Stimulated activated naive CD8-positive, alpha-beta T cell treated with anti-CD3 and anti-CD28 coated beads, Interleukin-15, Interleukin-2, amounts not matched to agents 100 ng/mL and 50 ng/mL, for 24 hours (primary cell): Measurements from ENCODE around the gene P2RX1.
"Not testable (repeated sequence)": the region's sequence is repeated elsewhere in the genome, so short reads cannot be mapped to it uniquely, and the experiment has no call there.

ENCODE experiments used
- H3K27ac Mint-ChIP-seq: one replicate; pipeline ENCODE4 v1.8.0; 2021; ENCODE audit warnings: mild to moderate bottlenecking, mixed read lengths
- H3K27me3 Mint-ChIP-seq: one replicate; pipeline ENCODE4 v1.8.0; 2021; ENCODE audit warnings: mixed read lengths
- H3K36me3 Mint-ChIP-seq: one replicate; pipeline ENCODE4 v1.8.0; 2021; ENCODE audit warnings: low read depth, mixed read lengths
- H3K4me1 Mint-ChIP-seq: one replicate; pipeline ENCODE4 v1.8.0; 2021; ENCODE audit warnings: low read depth, mixed read lengths
- H3K4me3 Mint-ChIP-seq: one replicate; pipeline ENCODE4 v1.8.0; 2021; ENCODE audit warnings: mild to moderate bottlenecking, mixed read lengths
- H3K9me3 Mint-ChIP-seq: one replicate; pipeline ENCODE4 v1.8.0; 2021; ENCODE audit warnings: mixed read lengths

The P2RX1 gene

DNA sequence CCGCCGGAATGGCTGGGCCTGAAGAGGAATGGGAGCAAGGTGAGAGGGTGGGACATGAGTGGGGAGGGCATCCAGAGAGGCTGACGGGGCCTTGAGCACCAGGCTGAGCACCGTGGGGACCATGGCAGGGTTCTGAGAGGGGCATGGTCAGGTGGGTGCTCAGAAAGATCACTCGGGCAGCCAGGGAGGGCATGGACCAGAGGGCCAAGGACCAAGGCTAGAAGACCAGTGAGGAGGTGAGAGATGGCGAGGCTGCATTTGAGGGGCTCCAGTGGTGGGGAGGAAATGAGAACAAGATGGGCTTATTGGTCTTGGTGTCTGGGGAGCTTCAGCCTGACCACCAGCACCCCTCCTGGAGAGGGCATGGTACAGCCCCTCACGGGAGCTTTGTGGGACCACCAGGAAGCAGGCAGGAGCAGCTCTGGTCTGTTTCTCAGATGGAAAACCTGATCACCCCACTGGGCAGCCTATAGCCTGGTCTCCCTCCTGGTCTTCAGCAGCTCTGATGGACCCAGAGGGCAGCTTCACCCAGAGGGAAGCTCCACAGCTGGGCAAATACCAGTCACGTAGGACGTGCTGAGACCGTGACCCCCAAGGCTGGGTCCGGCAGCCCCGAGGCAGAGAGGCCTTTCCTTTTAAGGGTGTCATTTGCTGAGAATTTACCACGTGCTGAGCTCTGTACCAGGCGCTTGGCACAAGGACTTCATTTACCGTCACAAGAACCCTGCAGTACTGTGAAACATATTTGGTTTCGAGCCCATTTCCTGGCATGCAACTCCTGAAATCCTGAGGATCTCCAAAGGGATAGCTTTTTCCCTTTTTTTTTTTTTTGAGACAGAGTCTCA, 58.8 kb downstream of the P2RX1 start:
- H3K27me3 Mint-ChIP-seq, result peaks cover 3% of the 10 kb centered on the region
- H3K27ac Mint-ChIP-seq, result no peak overlapping the region
- no peaks in the 10 kb centered on the region for H3K4me1 Mint-ChIP-seq
- no peak overlapping the region for H3K4me3 Mint-ChIP-seq
- H3K36me3 Mint-ChIP-seq, result no peaks in the 10 kb centered on the region
- H3K9me3 Mint-ChIP-seq, result no peaks in the 10 kb centered on the region

DNA sequence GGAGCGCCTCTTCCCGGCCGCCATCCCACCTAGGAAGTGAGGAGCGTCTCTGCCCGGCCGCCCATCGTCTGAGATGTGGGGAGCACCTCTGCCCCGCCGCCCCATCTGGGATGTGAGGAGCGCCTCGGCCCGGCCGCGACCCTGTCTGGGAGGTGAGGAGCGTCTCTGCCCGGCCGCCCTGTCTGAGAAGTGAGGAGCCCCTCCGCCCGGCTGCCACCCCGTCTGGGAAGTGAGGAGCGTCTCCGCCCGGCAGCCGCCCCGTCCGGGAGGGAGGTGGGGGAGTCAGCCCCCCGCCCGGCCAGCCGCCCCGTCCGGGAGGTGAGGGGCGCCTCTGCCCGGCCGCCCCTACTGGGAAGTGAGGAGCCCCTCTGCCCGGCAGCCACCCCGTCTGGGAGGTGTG, 62.1 kb downstream of the P2RX1 start:
- H3K4me3 Mint-ChIP-seq, H3K9me3 Mint-ChIP-seq, H3K27ac Mint-ChIP-seq, H3K36me3 Mint-ChIP-seq, H3K4me1 Mint-ChIP-seq: not testable (repeated sequence)
- peaks cover 12% of the 10 kb centered on the region for H3K27me3 Mint-ChIP-seq

DNA sequence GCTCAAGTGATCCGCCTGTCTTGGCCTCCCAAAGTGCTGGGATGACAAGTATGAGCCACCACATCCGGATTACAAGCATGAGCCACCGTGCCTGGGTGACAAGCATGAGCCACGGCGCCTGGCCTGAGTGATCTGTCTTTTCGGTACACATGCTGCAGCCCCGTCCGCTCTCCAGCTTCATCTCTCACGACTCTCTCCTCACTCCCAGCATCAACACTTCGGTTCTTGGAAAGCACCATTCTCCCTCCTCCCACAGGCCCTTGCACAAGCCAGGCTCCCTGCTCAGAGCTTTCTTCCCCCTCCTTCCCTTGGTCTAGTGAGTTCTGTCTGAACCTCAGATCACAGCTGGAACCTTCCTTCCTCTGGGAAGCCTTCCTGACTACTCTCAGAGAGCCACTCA, 63.7 kb downstream of the P2RX1 start:
- H3K27me3 Mint-ChIP-seq, result peaks cover 12% of the 10 kb centered on the region
- H3K4me1 Mint-ChIP-seq, result no peaks in the 10 kb centered on the region
- H3K9me3 Mint-ChIP-seq, result no peaks in the 10 kb centered on the region
- H3K27ac Mint-ChIP-seq, result no peak overlapping the region
- H3K36me3 Mint-ChIP-seq, result no peaks in the 10 kb centered on the region
- H3K4me3 Mint-ChIP-seq, result no peak overlapping the region

DNA sequence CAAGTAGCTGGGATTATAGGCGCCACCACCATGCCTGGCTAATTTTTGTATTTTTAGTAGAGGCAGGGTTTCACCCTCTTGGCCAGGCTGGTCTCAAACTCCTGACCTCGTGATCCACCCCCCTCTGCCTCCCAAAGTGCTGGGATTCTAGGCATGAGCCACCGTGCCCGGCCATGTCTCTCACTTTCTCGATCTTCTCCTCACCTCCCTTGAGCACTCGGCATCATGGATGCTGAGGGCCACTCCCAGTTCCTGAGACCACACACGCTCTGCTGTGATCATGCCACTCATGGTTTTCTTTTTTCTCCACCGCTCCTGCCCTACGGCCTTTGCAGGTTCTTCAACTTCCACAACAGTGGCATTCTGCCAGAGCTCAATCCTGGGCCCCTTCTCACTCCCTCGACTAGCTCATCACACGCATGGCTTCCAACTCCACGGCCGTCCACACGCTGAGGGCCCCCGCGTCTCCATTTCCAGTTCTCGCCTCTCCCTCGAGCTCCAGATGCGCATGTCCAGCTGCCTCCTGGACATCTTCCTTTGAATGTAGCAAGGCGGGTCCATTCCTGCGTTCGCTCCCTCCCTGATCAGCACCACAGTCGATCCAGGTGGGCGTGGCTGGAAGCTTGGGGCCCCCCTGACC, 64.7 kb downstream of the P2RX1 start:
- Mint-ChIP-seq H3K4me3 (no peak overlapping the region), H3K27me3 (peaks cover 12% of the 10 kb centered on the region), H3K36me3 (no peaks in the 10 kb centered on the region), H3K9me3 (no peaks in the 10 kb centered on the region), H3K27ac (no peak overlapping the region), H3K4me1 (no peaks in the 10 kb centered on the region)

DNA sequence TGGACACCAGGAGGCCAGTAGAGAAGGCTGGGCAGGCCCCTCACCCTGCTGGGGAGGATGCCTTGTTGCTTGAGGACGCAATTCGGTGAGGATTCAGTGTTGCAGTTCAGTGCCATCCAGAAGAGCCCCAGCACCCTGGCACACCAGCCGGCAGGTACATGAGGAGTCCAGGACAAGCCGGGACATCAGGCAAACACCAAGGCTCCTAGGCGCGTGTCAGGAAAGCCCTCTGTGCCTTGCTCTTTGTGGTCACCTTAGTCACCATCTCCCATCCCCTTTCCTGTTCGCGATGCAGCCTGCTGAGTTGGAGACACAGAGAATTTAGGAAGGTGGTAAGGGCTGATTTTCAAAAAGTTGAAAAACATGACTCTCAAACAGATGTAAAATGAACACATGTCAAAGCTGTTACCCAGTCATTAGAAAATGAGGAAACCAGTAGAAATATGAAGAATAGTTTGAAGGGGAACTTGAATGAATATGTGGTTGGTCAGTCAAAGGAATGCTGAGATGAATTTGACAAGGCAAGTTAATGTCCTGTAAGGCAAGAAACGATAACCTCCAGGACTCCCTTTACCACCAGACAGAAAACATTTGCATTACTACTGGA, 67.9 kb downstream of the P2RX1 start:
- H3K36me3 Mint-ChIP-seq, result peaks cover 7% of the 10 kb centered on the region
- no peak overlapping the region for H3K4me3 Mint-ChIP-seq
- peaks cover 12% of the 10 kb centered on the region for H3K27me3 Mint-ChIP-seq
- H3K27ac Mint-ChIP-seq, result no peak overlapping the region
- H3K9me3 Mint-ChIP-seq, result no peaks in the 10 kb centered on the region
- peaks cover 20% of the 10 kb centered on the region for H3K4me1 Mint-ChIP-seq

DNA sequence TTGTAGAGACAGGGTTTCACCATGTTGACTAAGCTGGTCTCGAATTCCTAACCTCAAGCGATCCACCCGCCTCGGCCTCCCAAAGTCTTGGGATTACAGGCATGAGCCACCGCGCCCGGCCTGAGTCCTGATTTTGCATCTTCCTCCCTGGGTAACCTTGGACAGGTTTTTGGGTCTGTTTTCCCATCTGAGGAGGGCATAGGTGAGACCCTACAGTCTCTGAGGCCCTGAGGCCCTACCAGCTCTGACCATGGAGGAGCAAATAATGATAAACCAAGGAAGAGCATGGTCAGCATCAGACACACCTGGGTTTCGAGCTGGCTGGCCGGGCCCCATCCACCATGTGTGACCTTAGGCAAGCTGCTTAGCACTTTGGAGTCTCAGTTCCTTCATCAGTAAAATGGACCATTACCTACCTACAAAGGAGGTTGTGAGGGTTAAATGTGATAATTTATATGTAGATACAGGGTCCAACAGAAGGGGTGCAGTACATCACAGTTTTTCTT, 69.0 kb downstream of the P2RX1 start:
- H3K4me3 Mint-ChIP-seq, result no peak overlapping the region
- peaks cover 8% of the 10 kb centered on the region for H3K27me3 Mint-ChIP-seq
- H3K36me3 Mint-ChIP-seq, result peaks cover 7% of the 10 kb centered on the region
- no peaks in the 10 kb centered on the region for H3K9me3 Mint-ChIP-seq
- peak overlapping the region; percentile 26 for H3K27ac Mint-ChIP-seq
- H3K4me1 Mint-ChIP-seq, result peaks cover 21% of the 10 kb centered on the region
